Sigmoid colon (tissue), 7 donors: ENCODE measurements around the gene PTPN9. TPM values are rescaled to one million over a fixed set of nuclear protein-coding genes. Genes with fewer than 3 reads are reported as not detected.

Experiments used
- DNase-seq: peaks from one replicate; pipeline ENCODE4 v3.0.0-alpha.2; 2019
- H3K27ac ChIP-seq, 4 donors: fragments of 200-600 bp; sonication (generic); one replicate each; pipeline ENCODE4 v1.5.1; 2016 to 2019; ENCODE audit warnings: mild to moderate bottlenecking in 1 of 4
- H3K27me3 ChIP-seq, 3 donors: fragments of 200-600 bp; sonication (generic); one replicate each; pipeline ENCODE4 v1.5.1; 2019; ENCODE audit warnings: mild to moderate bottlenecking in 1 of 3
- H3K36me3 ChIP-seq, 4 donors: fragments of 200-600 bp; sonication (generic); one replicate each; pipeline ENCODE4 v1.5.1; 2016 to 2019
- H3K4me1 ChIP-seq, 4 donors: fragments of 200-600 bp; sonication (generic); one replicate each; pipeline ENCODE4 v1.5.1; 2017 to 2019
- H3K4me3 ChIP-seq, 4 donors: fragments of 200-600 bp; sonication (generic); one replicate each; pipeline ENCODE4 v1.5.1; 2017 to 2019; ENCODE audit warnings: mild to moderate bottlenecking in 2 of 4, moderate library complexity in 1 of 4
- H3K9me3 ChIP-seq, 4 donors: fragments of 200-600 bp in 3 of 4; sonication (generic) in 3 of 4; one replicate each; pipeline versions ENCODE4 v1.5.1 to v1.6.1; 2013 to 2019
- CTCF ChIP-seq, 4 experiments: fragments of 450-650 bp in 3 of 4; fragments of 200-600 bp in 1 of 4; IDR thresholded peaks; one replicate each; pipeline ENCODE4 v1.5.1; 2016 to 2019; ENCODE audit warnings: antibody characterized with exemption in 4 of 4, mild to moderate bottlenecking in 3 of 4, moderate library complexity in 2 of 4
- EP300 ChIP-seq, 4 donors: sonication (generic); formaldehyde crosslinking; IDR thresholded peaks; one replicate each; pipeline ENCODE4 v1.6.1; 2017; ENCODE audit warnings: antibody characterized with exemption in 4 of 4
- POLR2A ChIP-seq, 2 donors: fragments of 450-650 bp; IDR thresholded peaks; one replicate each; pipeline ENCODE4 v1.6.1; 2016; ENCODE audit warnings: antibody characterized with exemption in 2 of 2, mild to moderate bottlenecking in 2 of 2, moderate library complexity in 2 of 2
- POLR2AphosphoS5 ChIP-seq, 4 donors: sonication (generic); formaldehyde crosslinking; IDR thresholded peaks; one replicate each; pipeline ENCODE4 v1.6.1; 2017; ENCODE audit warnings: antibody characterized with exemption in 4 of 4
- WGBS, 2 donors: extraction: QIAGEN DNeasy Blood & Tissue Kit; methylation state at CpG; one replicate each; pipeline ENCODE4 v1.1.7; 2013; 5-methylcytosine and 5-hydroxymethylcytosine counted together
- intact Hi-C: fragments of 100-400 bp; cut with DNase I; formaldehyde crosslinking; loops from one replicate; pipeline ENCODE4 v1.15.1; 2023
- polyA plus RNA-seq, 3 donors: library from polyadenylated mRNA; stranded (reverse); fragments of 200-250 nt; gene quantifications; one replicate each; pipeline ENCODE4 v1.2.3, GENCODE V29; 2013
- total RNA-seq, 4 donors: library from RNA; depleted of rRNA; stranded (reverse); fragments of >200 nt; gene quantifications; one replicate each; pipeline ENCODE4 v1.1.0, GENCODE V29; 2016
- donor health status: healthy with polysubstance abuse.
- donor health status: Bipolar disorder and iron deficiency.
- donor health status: healthy.

The PTPN9 gene
- total and polyA plus RNA-seq, 7 donors = 12.2 to 23.1 (median 19.8) TPM

GRCh38 chr15:75599401-75599800 lies 20.3 kb upstream of the PTPN9 start:
- 64 to 72% methylated on average over 2 of the region's 2 CpGs for WGBS, 2 donors
- H3K36me3 ChIP-seq = peaks cover 13 to 93% (median 23%) of the 10 kb centered on the region in 4 donors
- TF ChIP-seq CTCF (IDR thresholded peaks at IDR 0.05) = no peak
- TF ChIP-seq POLR2A (IDR thresholded peaks at IDR 0.05) = no peak
- no peak for TF ChIP-seq EP300 (IDR thresholded peaks at IDR 0.05)
- no peak for DNase-seq
- H3K4me3 ChIP-seq = no peak overlapping the region
- no peaks in the 10 kb centered on the region for H3K9me3 ChIP-seq
- no peaks in the 10 kb centered on the region for H3K27me3 ChIP-seq
- intact Hi-C loops = no loop called here
- peaks cover 0 to 7% (median 3%) of the 10 kb centered on the region in 4 donors for H3K4me1 ChIP-seq
- peak overlapping the region in 3 of 4 donors; percentile 60 to 70 (median 66) for H3K27ac ChIP-seq

GRCh38 chr15:75598361-75598760 lies 19.2 kb upstream of the PTPN9 start:
- Histone ChIP-seq H3K27ac (peak overlapping the region in 2 of 4 donors; percentile 66 to 70), H3K27me3 (no peaks in the 10 kb centered on the region), H3K36me3 (peaks cover 13 to 93% (median 23%) of the 10 kb centered on the region in 4 donors), H3K4me3 (no peak overlapping the region), H3K9me3 (no peaks in the 10 kb centered on the region), H3K4me1 (peaks cover 0 to 7% (median 3%) of the 10 kb centered on the region in 4 donors)
- 95 to 97% methylated on average over 4 of the region's 4 CpGs for WGBS, 2 donors
- no peak for DNase-seq
- intact Hi-C loops = no loop called here
- no peak for TF ChIP-seq POLR2A (IDR thresholded peaks at IDR 0.05)
- TF ChIP-seq POLR2AphosphoS5 (IDR thresholded peaks at IDR 0.05) = no peak
- TF ChIP-seq CTCF (IDR thresholded peaks at IDR 0.05) = no peak
- TF ChIP-seq EP300 (IDR thresholded peaks at IDR 0.05) = no peak

GRCh38 chr15:75597667-75598341 lies 18.7 kb upstream of the PTPN9 start:
- 66 to 74% methylated on average over 3 of the region's 3 CpGs for WGBS, 2 donors
- no peak overlapping the region for H3K4me3 ChIP-seq
- peak in 1 of 4 experiments; percentile 23 for TF ChIP-seq CTCF (IDR thresholded peaks at IDR 0.05)
- TF ChIP-seq POLR2A (IDR thresholded peaks at IDR 0.05) = no peak
- H3K27me3 ChIP-seq = no peaks in the 10 kb centered on the region
- H3K9me3 ChIP-seq = no peaks in the 10 kb centered on the region
- no peak overlapping the region for H3K27ac ChIP-seq
- peaks cover 13 to 90% (median 23%) of the 10 kb centered on the region in 4 donors for H3K36me3 ChIP-seq
- intact Hi-C loops = no loop called here
- DNase-seq = no peak
- peaks cover 0 to 7% (median 3%) of the 10 kb centered on the region in 4 donors for H3K4me1 ChIP-seq

GRCh38 chr15:75596703-75597345 lies 17.7 kb upstream of the PTPN9 start:
- DNase-seq = no peak
- WGBS, 2 donors = 96 to 98% methylated on average over 3 of the region's 3 CpGs
- H3K4me1 ChIP-seq = peaks cover 0 to 7% (median 3%) of the 10 kb centered on the region in 4 donors
- no peak overlapping the region for H3K27ac ChIP-seq
- no peak overlapping the region for H3K4me3 ChIP-seq
- no peaks in the 10 kb centered on the region for H3K27me3 ChIP-seq
- H3K36me3 ChIP-seq = peaks cover 13 to 80% (median 23%) of the 10 kb centered on the region in 4 donors
- intact Hi-C loops = no loop called here
- TF ChIP-seq POLR2A (IDR thresholded peaks at IDR 0.05) (no peak), POLR2AphosphoS5 (IDR thresholded peaks at IDR 0.05) (no peak), EP300 (IDR thresholded peaks at IDR 0.05) (no peak), CTCF (IDR thresholded peaks at IDR 0.05) (no peak)
- H3K9me3 ChIP-seq = no peaks in the 10 kb centered on the region
